GM12865 (cell line): ENCODE results near the gene ASB15.
A peak's percentile ranks its signal among the peaks of the same experiment; 100 is the strongest.

Source experiments
- DNase-seq: peaks from one replicate; pipeline ENCODE4 v3.0.0; 2010; ENCODE audit warnings: low read depth
- H3K4me3 ChIP-seq: 2 replicates; pipeline ENCODE4 v1.5.1; 2011; ENCODE audit warnings: mild to moderate bottlenecking, low read depth, low read length, control low read depth
- CTCF ChIP-seq: IDR thresholded peaks from 2 replicates; pipeline ENCODE4 v1.5.1; 2011; ENCODE audit warnings: low read length, control low read depth, low read depth, inconsistent platforms; ENCODE audit not compliant: insufficient read depth; ENCODE audit errors: missing control alignments

ASB15 gene

GRCh38 chr7:123677061-123677715 lies 75.6 kb downstream of the ASB15 start:
- DNase-seq, result no peak
- TF ChIP-seq CTCF, result no peak
- H3K4me3 ChIP-seq, result no peak overlapping the region

- DNase-seq, result no peak
- TF ChIP-seq CTCF, result no peak
These were observed 78.0 kb downstream of the ASB15 start for GRCh38 chr7:123679614-123680013.

GRCh38 chr7:123680580-123680979 lies 79.0 kb downstream of the ASB15 start:
- no peak overlapping the region for H3K4me3 ChIP-seq
- no peak for TF ChIP-seq CTCF
- DNase-seq, result no peak

More at GRCh38 chr7:123679614-123680013, 78.0 kb downstream of the ASB15 start:
- no peak overlapping the region for H3K4me3 ChIP-seq

- TF ChIP-seq CTCF, result no peak
- DNase-seq, result no peak
- no peak overlapping the region for H3K4me3 ChIP-seq
These were observed 79.9 kb downstream of the ASB15 start for GRCh38 chr7:123681561-123681960.

- peak; percentile 58 for DNase-seq
- H3K4me3 ChIP-seq, result no peak overlapping the region
- TF ChIP-seq CTCF, result peak; percentile 36
These were observed 81.1 kb downstream of the ASB15 start for GRCh38 chr7:123682690-123683089.

- no peak for TF ChIP-seq CTCF
- no peak overlapping the region for H3K4me3 ChIP-seq
- no peak for DNase-seq
These were observed 85.5 kb downstream of the ASB15 start for GRCh38 chr7:123687161-123687560.

GRCh38 chr7:123687727-123688126 lies 86.1 kb downstream of the ASB15 start:
- H3K4me3 ChIP-seq, result no peak overlapping the region
- no peak for DNase-seq
- TF ChIP-seq CTCF, result no peak
